ENCODE measurements around the gene ANO5.
"Not testable (repeated sequence)": the region's sequence is repeated elsewhere in the genome, so short reads cannot be mapped to it uniquely, and the experiment has no call there.

The ANO5 gene

GRCh38 chr11:22199243-22199642 lies 6.4 kb downstream of the ANO5 start:
- DNase-seq (ENCODE audit: low read depth) = no peak

GRCh38 chr11:22203281-22203680 lies 10.4 kb downstream of the ANO5 start:
- no peak for DNase-seq (ENCODE audit: low read depth)

- DNase-seq (ENCODE audit: low read depth) = no peak
These were observed 14.3 kb downstream of the ANO5 start for GRCh38 chr11:22207162-22207561.

- no peak for DNase-seq (ENCODE audit: low read depth)
These were observed 15.4 kb downstream of the ANO5 start for GRCh38 chr11:22208151-22208858.

GRCh38 chr11:22216940-22217339 lies 24.1 kb downstream of the ANO5 start:
- no peak for DNase-seq (ENCODE audit: low read depth)

GRCh38 chr11:22221143-22221542 lies 28.3 kb downstream of the ANO5 start:
- no peak for DNase-seq (ENCODE audit: low read depth)

- DNase-seq (ENCODE audit: low read depth) = no peak
These were observed 32.3 kb downstream of the ANO5 start for GRCh38 chr11:22225190-22225589.

GRCh38 chr11:22234743-22235142 lies 41.9 kb downstream of the ANO5 start:
- DNase-seq (ENCODE audit: low read depth) = no peak

- no peak for DNase-seq (ENCODE audit: low read depth)
These were observed 52.2 kb downstream of the ANO5 start for GRCh38 chr11:22244986-22245592.

GRCh38 chr11:22246992-22247391 lies 54.1 kb downstream of the ANO5 start:
- no peak for DNase-seq (ENCODE audit: low read depth)

- no peak for DNase-seq (ENCODE audit: low read depth)
These were observed 57.0 kb downstream of the ANO5 start for GRCh38 chr11:22249871-22250270.

GRCh38 chr11:22256876-22257275 lies 64.0 kb downstream of the ANO5 start:
- DNase-seq (ENCODE audit: low read depth) = no peak

GRCh38 chr11:22263613-22264012 lies 70.7 kb downstream of the ANO5 start:
- DNase-seq (ENCODE audit: low read depth) = no peak

GRCh38 chr11:22268983-22269624 lies 76.2 kb downstream of the ANO5 start:
- not testable (repeated sequence) for DNase-seq (ENCODE audit: low read depth)

- no peak for DNase-seq (ENCODE audit: low read depth)
These were observed 80.9 kb downstream of the ANO5 start for GRCh38 chr11:22273781-22274180.

GRCh38 chr11:22275600-22275999 lies 82.7 kb downstream of the ANO5 start:
- no peak for DNase-seq (ENCODE audit: low read depth)

GRCh38 chr11:22276535-22276934 lies 83.7 kb downstream of the ANO5 start:
- DNase-seq (ENCODE audit: low read depth) = no peak

- DNase-seq (ENCODE audit: low read depth) = not testable (repeated sequence)
These were observed 92.1 kb downstream of the ANO5 start for GRCh38 chr11:22284991-22285390.

- no peak for DNase-seq (ENCODE audit: low read depth)
These were observed 109.5 kb downstream of the ANO5 start for GRCh38 chr11:22302368-22302767.

GRCh38 chr11:22304337-22304961 lies 111.6 kb downstream of the ANO5 start:
- DNase-seq (ENCODE audit: low read depth) = no peak

GRCh38 chr11:22317656-22318055 lies 124.8 kb downstream of the ANO5 start:
- no peak for DNase-seq (ENCODE audit: low read depth)

GRCh38 chr11:22331771-22332170 lies 138.9 kb downstream of the ANO5 start:
- no peak for DNase-seq (ENCODE audit: low read depth)
